ENCODE results near the gene GEMIN4. TPM values are rescaled to one million over a fixed set of nuclear protein-coding genes. Genes with fewer than 3 reads are reported as not detected.
"Not testable (repeated sequence)": the region's sequence is repeated elsewhere in the genome, so short reads cannot be mapped to it uniquely, and the experiment has no call there.

Gene GEMIN4
- total RNA-seq, 1 donor from 2014 or later = 37.3 TPM

DNA sequence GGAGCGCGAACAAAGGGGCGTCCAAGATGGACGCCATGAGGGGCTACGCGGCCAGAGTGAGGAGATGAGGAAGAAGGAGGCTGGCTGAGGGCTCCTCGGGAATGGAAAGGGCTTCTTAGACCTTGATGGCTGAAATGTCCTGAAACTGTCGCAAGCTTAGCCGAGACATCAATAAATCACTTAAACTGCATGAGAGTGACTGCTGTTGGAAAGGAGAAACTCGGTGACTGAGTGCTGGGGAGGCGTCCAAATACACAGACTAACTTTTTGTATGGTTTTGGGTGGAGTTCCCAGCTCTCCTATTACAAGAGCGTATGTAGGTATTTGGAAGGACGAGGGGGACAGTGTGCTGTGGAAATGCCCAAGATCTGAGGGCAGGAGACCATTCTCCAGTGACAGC lies 1.4 kb upstream of the GEMIN4 start:
- TF ChIP-seq CTCF (conservative IDR thresholded peaks at IDR 0.05) = no peak
- DNase-seq (ENCODE audit: low read depth, low spot score) = no peak
- no peaks in the 10 kb centered on the region for H3K27me3 Mint-ChIP-seq (ENCODE audit: low read depth)
- H3K4me3 Mint-ChIP-seq = peak overlapping the region; percentile 85
- peaks cover 5% of the 10 kb centered on the region for H3K9me3 Mint-ChIP-seq
- H3K4me1 Mint-ChIP-seq = peaks cover 54% of the 10 kb centered on the region
- H3K27ac Mint-ChIP-seq (ENCODE audit: unreplicated experiment) = no peak overlapping the region
- H3K36me3 Mint-ChIP-seq (ENCODE audit: low read depth) = peaks cover 32% of the 10 kb centered on the region

GRCh38 chr17:752620-753219 lies 656 bp upstream of the GEMIN4 start:
- peak overlapping the region; percentile 91 for H3K4me3 Mint-ChIP-seq
- no peaks in the 10 kb centered on the region for H3K27me3 Mint-ChIP-seq (ENCODE audit: low read depth)
- H3K27ac Mint-ChIP-seq (ENCODE audit: unreplicated experiment) = peak overlapping the region; percentile 98
- no peak for DNase-seq (ENCODE audit: low read depth, low spot score)
- peaks cover 39% of the 10 kb centered on the region for H3K36me3 Mint-ChIP-seq (ENCODE audit: low read depth)
- H3K4me1 Mint-ChIP-seq = peaks cover 54% of the 10 kb centered on the region
- no peak for TF ChIP-seq CTCF (conservative IDR thresholded peaks at IDR 0.05)
- peaks cover 5% of the 10 kb centered on the region for H3K9me3 Mint-ChIP-seq

- peak overlapping the region; percentile 96 for H3K27ac Mint-ChIP-seq (ENCODE audit: unreplicated experiment)
- no peak for DNase-seq (ENCODE audit: low read depth, low spot score)
- peaks cover 5% of the 10 kb centered on the region for H3K9me3 Mint-ChIP-seq
- TF ChIP-seq CTCF (conservative IDR thresholded peaks at IDR 0.05) = no peak
- peaks cover 48% of the 10 kb centered on the region for H3K4me1 Mint-ChIP-seq
- no peaks in the 10 kb centered on the region for H3K27me3 Mint-ChIP-seq (ENCODE audit: low read depth)
- H3K36me3 Mint-ChIP-seq (ENCODE audit: low read depth) = peaks cover 32% of the 10 kb centered on the region
- peak overlapping the region; percentile 93 for H3K4me3 Mint-ChIP-seq
Observed at GRCh38 chr17:751269-752001, 629 bp downstream of the GEMIN4 start.

- H3K4me3 Mint-ChIP-seq = peak overlapping the region; percentile 93
- no peak for DNase-seq (ENCODE audit: low read depth, low spot score)
- H3K9me3 Mint-ChIP-seq = peaks cover 5% of the 10 kb centered on the region
- peak overlapping the region; percentile 16 for H3K27ac Mint-ChIP-seq (ENCODE audit: unreplicated experiment)
- H3K4me1 Mint-ChIP-seq = peaks cover 39% of the 10 kb centered on the region
- H3K27me3 Mint-ChIP-seq (ENCODE audit: low read depth) = no peaks in the 10 kb centered on the region
- TF ChIP-seq CTCF (conservative IDR thresholded peaks at IDR 0.05) = no peak
- H3K36me3 Mint-ChIP-seq (ENCODE audit: low read depth) = peaks cover 27% of the 10 kb centered on the region
Observed at GRCh38 chr17:750431-751037, 1.5 kb downstream of the GEMIN4 start.

- not testable (repeated sequence) for DNase-seq (ENCODE audit: low read depth, low spot score); H3K27ac Mint-ChIP-seq (ENCODE audit: unreplicated experiment); H3K27me3 Mint-ChIP-seq (ENCODE audit: low read depth); H3K9me3 Mint-ChIP-seq
- Mint-ChIP-seq H3K36me3 (ENCODE audit: low read depth) (peaks cover 27% of the 10 kb centered on the region), H3K4me3 (peak overlapping the region; percentile 93), H3K4me1 (peaks cover 37% of the 10 kb centered on the region)
Observed at GRCh38 chr17:749359-749758, 2.7 kb downstream of the GEMIN4 start.

- not testable (repeated sequence) for DNase-seq (ENCODE audit: low read depth, low spot score); H3K9me3 Mint-ChIP-seq; H3K27me3 Mint-ChIP-seq (ENCODE audit: low read depth); H3K27ac Mint-ChIP-seq (ENCODE audit: unreplicated experiment)
- Mint-ChIP-seq H3K4me1 (peaks cover 29% of the 10 kb centered on the region), H3K36me3 (ENCODE audit: low read depth) (peaks cover 29% of the 10 kb centered on the region), H3K4me3 (peak overlapping the region; percentile 70)
Observed at GRCh38 chr17:748604-749003, 3.5 kb downstream of the GEMIN4 start.
